Measurements from ENCODE around the gene PPCS. TPM values are rescaled to one million over a fixed set of nuclear protein-coding genes. Genes with fewer than 3 reads are reported as not detected.
"Not testable (repeated sequence)": the region's sequence is repeated elsewhere in the genome, so short reads cannot be mapped to it uniquely, and the experiment has no call there.

The PPCS gene
- total RNA-seq, 1 experiment from 2014 or later: 82.1 TPM

DNA sequence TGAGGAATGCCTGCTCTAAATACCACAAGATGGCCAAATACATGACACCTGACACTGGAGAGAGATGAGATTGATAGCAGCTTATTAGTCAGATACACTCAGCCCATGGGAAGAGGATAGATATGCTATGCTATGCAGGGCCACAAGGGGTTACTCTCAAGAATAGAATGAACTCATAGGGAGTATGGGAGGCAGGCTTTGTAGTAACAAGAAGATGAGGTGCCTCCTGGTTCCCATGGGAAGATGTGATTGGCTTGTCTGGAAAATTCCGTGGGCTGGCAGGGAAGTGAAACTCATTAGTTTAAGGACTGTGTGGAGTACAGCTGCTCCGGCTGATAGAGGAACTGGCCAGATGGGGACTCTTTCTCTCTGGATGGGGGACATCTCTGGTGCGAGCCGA, 23.3 kb downstream of the PPCS start:
- no peak for DNase-seq
- Histone ChIP-seq H3K9me2 (replicated peaks; ENCODE audit: insufficient read depth, low read length) (no peaks in the 10 kb centered on the region), H3K79me2 (ENCODE audit: low read length) (no peaks in the 10 kb centered on the region), H3K4me3 (ENCODE audit: low read length) (no peak overlapping the region), H4K20me1 (ENCODE audit: insufficient read depth, low read depth, low read length) (no peaks in the 10 kb centered on the region), H3K9ac (ENCODE audit: low read length) (no peak overlapping the region), H3K27me3 (ENCODE audit: low read length) (no peaks in the 10 kb centered on the region), H3K36me3 (ENCODE audit: insufficient read depth, low read length) (no peaks in the 10 kb centered on the region), H3K9me3 (ENCODE audit: low read length) (no peaks in the 10 kb centered on the region), H3K4me1 (ENCODE audit: low read length) (0 out of 2 replicates have a peak, but pooled peaks cover 3% of the 10 kb centered on the region), H2AFZ (ENCODE audit: low read length) (no peak overlapping the region), H3K4me2 (ENCODE audit: low read depth, low read length, poor library complexity, severe bottlenecking) (no peak overlapping the region), H3K27ac (ENCODE audit: low read length) (no peak overlapping the region)

DNA sequence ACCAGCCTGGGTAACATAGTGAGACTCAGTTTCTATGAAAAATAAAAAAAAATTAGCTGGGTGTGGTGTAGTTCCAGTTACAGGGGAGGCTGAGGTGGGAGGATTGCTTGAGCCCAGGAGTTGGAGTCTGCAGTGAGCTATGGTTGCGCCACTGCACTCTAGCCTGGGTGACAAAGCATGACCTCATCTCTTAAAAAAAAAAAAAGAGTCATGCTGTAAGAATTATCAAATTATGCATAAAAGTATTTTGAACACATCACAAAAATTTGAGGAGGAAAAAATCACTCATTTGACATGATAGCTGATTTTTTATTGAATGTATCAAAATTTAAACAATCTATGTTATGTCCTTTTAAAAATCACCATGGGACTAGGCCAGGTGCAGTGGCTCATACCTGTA, 24.6 kb downstream of the PPCS start:
- H4K20me1 ChIP-seq (ENCODE audit: insufficient read depth, low read depth, low read length): no peaks in the 10 kb centered on the region
- no peak overlapping the region for H3K27ac ChIP-seq (ENCODE audit: low read length)
- H3K36me3 ChIP-seq (ENCODE audit: insufficient read depth, low read length): no peaks in the 10 kb centered on the region
- DNase-seq: no peak
- no peak overlapping the region for H3K4me3 ChIP-seq (ENCODE audit: low read length)
- no peak overlapping the region for H3K4me2 ChIP-seq (ENCODE audit: low read depth, low read length, poor library complexity, severe bottlenecking)
- no peaks in the 10 kb centered on the region for H3K79me2 ChIP-seq (ENCODE audit: low read length)
- 0 out of 2 replicates have a peak, but pooled peaks cover 3% of the 10 kb centered on the region for H3K4me1 ChIP-seq (ENCODE audit: low read length)
- peaks cover 1% of the 10 kb centered on the region; the same call in 1 of the 2 replicates for H3K27me3 ChIP-seq (ENCODE audit: low read length)
- no peaks in the 10 kb centered on the region for H3K9me3 ChIP-seq (ENCODE audit: low read length)
- H2AFZ ChIP-seq (ENCODE audit: low read length): no peak overlapping the region
- H3K9ac ChIP-seq (ENCODE audit: low read length): no peak overlapping the region
- no peaks in the 10 kb centered on the region for H3K9me2 ChIP-seq (replicated peaks; ENCODE audit: insufficient read depth, low read length)

DNA sequence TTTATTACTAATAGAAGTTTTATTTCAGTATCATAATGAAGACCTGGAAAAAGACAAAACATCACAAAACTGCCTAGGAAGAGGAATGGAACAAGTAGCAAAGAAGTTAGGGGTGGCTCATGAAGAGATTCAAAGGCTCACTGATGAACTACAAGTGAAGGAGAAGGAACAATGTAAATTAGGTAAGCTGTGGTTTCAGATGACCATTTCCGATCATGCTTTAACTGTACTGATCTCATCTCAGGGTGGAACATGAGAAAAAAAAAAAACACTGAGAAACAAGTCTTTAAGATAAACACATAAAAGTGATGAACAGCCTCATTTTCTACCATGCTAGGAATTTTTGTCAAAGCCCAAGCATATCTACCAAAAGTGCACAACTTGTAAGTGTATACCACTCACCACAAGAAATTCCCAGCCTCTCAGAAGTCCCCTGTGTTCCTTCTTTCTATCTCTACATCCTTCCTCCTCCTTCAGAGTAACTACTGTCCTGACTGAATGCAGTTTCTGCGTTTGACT, 26.4 kb downstream of the PPCS start:
- Histone ChIP-seq H3K9me3 (ENCODE audit: low read length) (no peaks in the 10 kb centered on the region), H3K4me2 (ENCODE audit: low read depth, low read length, poor library complexity, severe bottlenecking) (no peak overlapping the region), H3K9ac (ENCODE audit: low read length) (no peak overlapping the region), H3K27ac (ENCODE audit: low read length) (no peak overlapping the region), H3K9me2 (replicated peaks; ENCODE audit: insufficient read depth, low read length) (no peaks in the 10 kb centered on the region), H3K4me3 (ENCODE audit: low read length) (no peak overlapping the region), H4K20me1 (ENCODE audit: insufficient read depth, low read depth, low read length) (no peaks in the 10 kb centered on the region), H3K27me3 (ENCODE audit: low read length) (peaks cover 3% of the 10 kb centered on the region; the same call in 1 of the 2 replicates), H3K36me3 (ENCODE audit: insufficient read depth, low read length) (no peaks in the 10 kb centered on the region), H2AFZ (ENCODE audit: low read length) (no peak overlapping the region), H3K4me1 (ENCODE audit: low read length) (0 out of 2 replicates have a peak, but pooled peaks cover 3% of the 10 kb centered on the region), H3K79me2 (ENCODE audit: low read length) (no peaks in the 10 kb centered on the region)
- DNase-seq: no peak

DNA sequence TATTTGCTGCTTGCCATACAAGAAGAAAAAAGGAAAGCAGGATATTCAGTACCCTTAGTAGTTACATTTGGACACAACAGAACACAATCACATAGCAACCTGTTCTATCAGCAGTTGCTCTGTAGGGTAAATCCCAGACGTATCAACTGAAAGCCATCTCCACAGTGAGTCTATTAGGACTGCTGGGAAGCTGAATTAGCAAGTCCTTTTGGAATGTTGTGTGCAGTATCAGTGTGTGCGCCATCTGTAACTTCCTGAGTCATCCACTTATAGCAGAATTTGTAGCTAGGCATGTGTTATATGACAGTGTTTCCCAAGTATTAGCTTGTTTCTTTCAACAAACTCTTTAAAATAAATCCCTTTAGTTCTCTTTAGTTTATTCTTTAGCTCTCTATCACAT, 28.0 kb downstream of the PPCS start:
- Histone ChIP-seq H3K9ac (ENCODE audit: low read length) (no peak overlapping the region), H3K4me2 (ENCODE audit: low read depth, low read length, poor library complexity, severe bottlenecking) (no peak overlapping the region), H2AFZ (ENCODE audit: low read length) (no peak overlapping the region), H3K27me3 (ENCODE audit: low read length) (peaks cover 3% of the 10 kb centered on the region; the same call in 1 of the 2 replicates), H3K9me3 (ENCODE audit: low read length) (no peaks in the 10 kb centered on the region), H3K4me1 (ENCODE audit: low read length) (0 out of 2 replicates have a peak, but pooled peaks cover 3% of the 10 kb centered on the region), H3K36me3 (ENCODE audit: insufficient read depth, low read length) (no peaks in the 10 kb centered on the region), H3K79me2 (ENCODE audit: low read length) (no peaks in the 10 kb centered on the region), H4K20me1 (ENCODE audit: insufficient read depth, low read depth, low read length) (no peaks in the 10 kb centered on the region), H3K27ac (ENCODE audit: low read length) (no peak overlapping the region), H3K9me2 (replicated peaks; ENCODE audit: insufficient read depth, low read length) (no peaks in the 10 kb centered on the region), H3K4me3 (ENCODE audit: low read length) (no peak overlapping the region)
- no peak for DNase-seq

DNA sequence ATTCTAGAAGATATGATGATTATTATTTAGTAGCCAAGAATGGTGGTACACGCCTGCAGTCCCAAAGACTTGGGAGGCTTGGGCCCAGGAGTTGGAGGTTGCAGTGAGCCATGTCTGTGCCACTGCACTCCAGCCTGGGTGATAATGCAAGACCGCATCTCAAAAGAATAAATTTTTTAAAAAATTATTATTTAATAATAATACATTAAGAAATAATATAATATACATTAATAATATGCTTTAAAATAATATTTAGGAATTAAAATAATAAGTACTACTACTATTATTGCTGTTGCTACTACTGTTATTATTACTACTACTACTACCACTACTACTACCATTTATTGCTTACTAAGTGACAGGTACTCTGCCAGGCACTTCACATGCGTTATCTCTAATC, 33.9 kb downstream of the PPCS start:
- no peak overlapping the region for H3K4me2 ChIP-seq (ENCODE audit: low read depth, low read length, poor library complexity, severe bottlenecking)
- no peaks in the 10 kb centered on the region for H3K9me3 ChIP-seq (ENCODE audit: low read length)
- H2AFZ ChIP-seq (ENCODE audit: low read length): no peak overlapping the region
- no peak overlapping the region for H3K4me3 ChIP-seq (ENCODE audit: low read length)
- DNase-seq: no peak
- H3K79me2 ChIP-seq (ENCODE audit: low read length): no peaks in the 10 kb centered on the region
- no peaks in the 10 kb centered on the region for H4K20me1 ChIP-seq (ENCODE audit: insufficient read depth, low read depth, low read length)
- H3K36me3 ChIP-seq (ENCODE audit: insufficient read depth, low read length): no peaks in the 10 kb centered on the region
- H3K9me2 ChIP-seq (replicated peaks; ENCODE audit: insufficient read depth, low read length): no peaks in the 10 kb centered on the region
- no peak overlapping the region for H3K9ac ChIP-seq (ENCODE audit: low read length)
- no peak overlapping the region for H3K27ac ChIP-seq (ENCODE audit: low read length)
- H3K27me3 ChIP-seq (ENCODE audit: low read length): peaks cover 3% of the 10 kb centered on the region; the same call in 1 of the 2 replicates
- no peaks in the 10 kb centered on the region for H3K4me1 ChIP-seq (ENCODE audit: low read length)

DNA sequence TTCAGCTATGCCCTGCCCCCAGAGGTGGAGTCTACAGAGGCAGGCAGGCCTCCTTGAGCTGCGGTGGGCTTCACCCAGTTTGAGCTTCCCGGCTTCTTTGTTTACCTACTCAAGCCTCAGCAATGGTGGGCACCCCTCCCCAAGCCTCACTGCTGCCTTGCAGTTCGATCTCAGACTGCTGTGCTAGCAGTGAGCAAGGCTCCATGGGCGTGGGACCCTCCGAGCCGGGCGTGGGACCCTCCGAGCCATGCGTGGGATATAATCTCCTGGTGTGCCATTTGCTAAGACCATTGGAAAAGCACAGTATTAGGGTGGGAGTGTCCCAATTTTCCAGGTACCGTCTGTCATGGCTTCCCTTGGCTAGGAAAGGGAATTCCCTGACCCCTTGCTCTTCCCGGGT, 45.7 kb downstream of the PPCS start:
- H2AFZ ChIP-seq (ENCODE audit: low read length); H4K20me1 ChIP-seq (ENCODE audit: insufficient read depth, low read depth, low read length); H3K27me3 ChIP-seq (ENCODE audit: low read length); DNase-seq; H3K27ac ChIP-seq (ENCODE audit: low read length); H3K79me2 ChIP-seq (ENCODE audit: low read length); H3K4me3 ChIP-seq (ENCODE audit: low read length); H3K4me2 ChIP-seq (ENCODE audit: low read depth, low read length, poor library complexity, severe bottlenecking); H3K9me2 ChIP-seq (replicated peaks; ENCODE audit: insufficient read depth, low read length); H3K36me3 ChIP-seq (ENCODE audit: insufficient read depth, low read length); H3K9ac ChIP-seq (ENCODE audit: low read length); H3K4me1 ChIP-seq (ENCODE audit: low read length): not testable (repeated sequence)
- peaks cover 21% of the 10 kb centered on the region for H3K9me3 ChIP-seq (ENCODE audit: low read length)

DNA sequence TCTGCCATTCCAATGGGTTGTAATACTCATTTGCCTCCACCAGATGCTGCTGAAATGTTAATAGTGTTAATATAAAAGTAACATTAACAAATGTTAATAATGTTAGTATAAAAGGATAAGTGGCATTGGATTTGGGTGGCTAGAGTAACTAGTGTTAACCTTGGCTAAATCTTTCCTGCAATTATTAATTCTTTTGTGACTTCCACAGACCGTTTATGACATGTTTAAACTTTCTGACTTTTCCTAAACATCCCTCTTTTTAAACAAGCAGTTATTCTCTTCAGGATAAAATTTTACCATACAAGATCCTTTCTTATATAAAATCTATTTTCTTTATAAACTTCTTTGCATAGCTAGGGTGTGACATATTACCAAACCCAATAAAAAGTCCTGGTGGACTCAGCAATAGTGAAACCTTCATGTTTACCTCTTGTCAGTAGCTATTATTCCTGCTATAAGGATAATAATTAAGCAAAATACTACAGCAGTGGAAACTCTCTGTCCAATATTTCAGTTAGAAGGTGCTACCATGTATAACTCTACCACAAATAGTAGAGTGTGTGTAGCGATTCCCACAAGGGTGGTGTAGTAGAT, 48.3 kb downstream of the PPCS start:
- Histone ChIP-seq H3K9me3 (ENCODE audit: low read length) (peaks cover 31% of the 10 kb centered on the region), H3K27me3 (ENCODE audit: low read length) (0 out of 2 replicates have a peak, but pooled peaks cover 3% of the 10 kb centered on the region), H4K20me1 (ENCODE audit: insufficient read depth, low read depth, low read length) (no peaks in the 10 kb centered on the region), H2AFZ (ENCODE audit: low read length) (no peak overlapping the region), H3K9me2 (replicated peaks; ENCODE audit: insufficient read depth, low read length) (no peaks in the 10 kb centered on the region), H3K9ac (ENCODE audit: low read length) (no peak overlapping the region), H3K79me2 (ENCODE audit: low read length) (no peaks in the 10 kb centered on the region), H3K4me1 (ENCODE audit: low read length) (no peaks in the 10 kb centered on the region), H3K4me2 (ENCODE audit: low read depth, low read length, poor library complexity, severe bottlenecking) (no peak overlapping the region), H3K4me3 (ENCODE audit: low read length) (no peak overlapping the region), H3K36me3 (ENCODE audit: insufficient read depth, low read length) (no peaks in the 10 kb centered on the region), H3K27ac (ENCODE audit: low read length) (no peak overlapping the region)
- no peak for DNase-seq

DNA sequence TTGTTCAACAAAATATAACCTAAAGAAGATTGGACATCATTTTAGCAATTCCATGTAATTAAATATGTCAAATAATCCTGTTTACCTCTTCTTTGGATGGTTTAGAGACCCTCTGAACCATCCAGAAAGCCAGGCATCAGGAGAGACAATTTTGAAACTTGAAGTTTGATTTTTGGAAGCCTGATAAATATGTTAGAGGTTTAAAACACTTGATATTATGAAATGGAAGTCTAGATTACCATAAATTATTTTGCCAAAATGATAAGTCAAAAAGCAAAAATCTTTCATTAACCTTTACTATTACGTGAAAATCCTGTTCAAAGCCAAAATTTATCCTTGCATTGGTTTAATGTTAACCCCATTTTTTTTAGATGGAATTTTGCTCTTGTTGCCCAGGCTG, 50.2 kb downstream of the PPCS start:
- no peak overlapping the region for H3K9ac ChIP-seq (ENCODE audit: low read length)
- no peaks in the 10 kb centered on the region for H3K36me3 ChIP-seq (ENCODE audit: insufficient read depth, low read length)
- peaks cover 31% of the 10 kb centered on the region for H3K9me3 ChIP-seq (ENCODE audit: low read length)
- no peaks in the 10 kb centered on the region for H4K20me1 ChIP-seq (ENCODE audit: insufficient read depth, low read depth, low read length)
- no peaks in the 10 kb centered on the region for H3K79me2 ChIP-seq (ENCODE audit: low read length)
- no peak overlapping the region for H3K4me2 ChIP-seq (ENCODE audit: low read depth, low read length, poor library complexity, severe bottlenecking)
- H3K4me3 ChIP-seq (ENCODE audit: low read length): no peak overlapping the region
- no peaks in the 10 kb centered on the region for H3K4me1 ChIP-seq (ENCODE audit: low read length)
- H2AFZ ChIP-seq (ENCODE audit: low read length): no peak overlapping the region
- no peaks in the 10 kb centered on the region for H3K9me2 ChIP-seq (replicated peaks; ENCODE audit: insufficient read depth, low read length)
- H3K27ac ChIP-seq (ENCODE audit: low read length): no peak overlapping the region
- no peak for DNase-seq
- H3K27me3 ChIP-seq (ENCODE audit: low read length): 0 out of 2 replicates have a peak, but pooled peaks cover 3% of the 10 kb centered on the region
